ENCODE results near the gene EIF3L. TPM values are rescaled to one million over a fixed set of nuclear protein-coding genes. Genes with fewer than 3 reads are reported as not detected.

EIF3L gene
- total RNA-seq, 6 donors from 2014 or later, result 130 to 418 (median 248) TPM

GRCh38 chr22:37930952-37931440 is 81.8 kb downstream of the EIF3L start:
- 51 to 56% methylated on average over 2 of the region's 2 CpGs for WGBS, 2 donors
- ATAC-seq (ENCODE audit: low FRiP score in 2 of 2) (no peak), DNase-seq (peak in 1 of 2 donors; percentile 29)
- H3K9me3 ChIP-seq, result no peaks in the 10 kb centered on the region
- H3K4me1 ChIP-seq, result peaks cover 30 to 54% (median 46%) of the 10 kb centered on the region in 4 donors
- peak overlapping the region in 3 of 4 donors; percentile 24 to 52 (median 52) for H3K27ac ChIP-seq
- no peak for TF ChIP-seq CTCF (IDR thresholded peaks at IDR 0.05)
- no peak for TF ChIP-seq EP300 (IDR thresholded peaks at IDR 0.05)
- TF ChIP-seq POLR2A (IDR thresholded peaks at IDR 0.05), result no peak
- no peak for TF ChIP-seq POLR2AphosphoS5 (IDR thresholded peaks at IDR 0.05)
- peaks cover 0 to 68% (median 37%) of the 10 kb centered on the region in 4 donors for H3K36me3 ChIP-seq
- H3K27me3 ChIP-seq, result no peaks in the 10 kb centered on the region
- H3K4me3 ChIP-seq, result no peak overlapping the region

- peak in 1 of 2 donors; percentile 35 for ATAC-seq (ENCODE audit: low FRiP score in 2 of 2)
- H3K27ac ChIP-seq, result peak overlapping the region in 3 of 4 donors; percentile 45 to 80 (median 55)
- peaks cover 30 to 54% (median 46%) of the 10 kb centered on the region in 4 donors for H3K4me1 ChIP-seq
- TF ChIP-seq CTCF (IDR thresholded peaks at IDR 0.05), result no peak
- TF ChIP-seq POLR2AphosphoS5 (IDR thresholded peaks at IDR 0.05), result peak; percentile 42 to 70
- TF ChIP-seq POLR2A (IDR thresholded peaks at IDR 0.05), result no peak
- TF ChIP-seq EP300 (IDR thresholded peaks at IDR 0.05), result peak in 1 of 4 donors; percentile 90
- 73 to 81% methylated on average over 6 of the region's 6 CpGs for WGBS, 2 donors
- no peaks in the 10 kb centered on the region for H3K9me3 ChIP-seq
- no peaks in the 10 kb centered on the region for H3K27me3 ChIP-seq
- no peak overlapping the region for H3K4me3 ChIP-seq
- H3K36me3 ChIP-seq, result peaks cover 0 to 66% (median 28%) of the 10 kb centered on the region in 4 donors
- peak in 1 of 2 donors; percentile 68 for DNase-seq
These were observed 82.7 kb downstream of the EIF3L start for GRCh38 chr22:37931893-37932389.

GRCh38 chr22:37932401-37932800 is 83.2 kb downstream of the EIF3L start:
- peaks cover 30 to 54% (median 46%) of the 10 kb centered on the region in 4 donors for H3K4me1 ChIP-seq
- DNase-seq (peak in 1 of 2 donors; percentile 70), ATAC-seq (ENCODE audit: low FRiP score in 2 of 2) (peak in 1 of 2 donors; percentile 0)
- H3K27me3 ChIP-seq, result no peaks in the 10 kb centered on the region
- H3K27ac ChIP-seq, result peak overlapping the region in 3 of 4 donors; percentile 45 to 80 (median 55)
- TF ChIP-seq POLR2AphosphoS5 (IDR thresholded peaks at IDR 0.05) (no peak), POLR2A (IDR thresholded peaks at IDR 0.05) (no peak), EP300 (IDR thresholded peaks at IDR 0.05) (no peak), CTCF (IDR thresholded peaks at IDR 0.05) (no peak)
- no peaks in the 10 kb centered on the region for H3K9me3 ChIP-seq
- no peak overlapping the region for H3K4me3 ChIP-seq
- 59 to 90% methylated on average over 7 of the region's 10 CpGs for WGBS, 2 donors
- peaks cover 0 to 66% (median 25%) of the 10 kb centered on the region in 4 donors for H3K36me3 ChIP-seq

- no peaks in the 10 kb centered on the region for H3K27me3 ChIP-seq
- peak overlapping the region; percentile 45 to 80 (median 64) for H3K27ac ChIP-seq
- WGBS, 2 donors, result 63 to 67% methylated on average over 9 to 15 of the region's 21 CpGs
- H3K36me3 ChIP-seq, result peaks cover 0 to 66% (median 25%) of the 10 kb centered on the region in 4 donors
- TF ChIP-seq CTCF (IDR thresholded peaks at IDR 0.05) (no peak), EP300 (IDR thresholded peaks at IDR 0.05) (no peak), POLR2A (IDR thresholded peaks at IDR 0.05) (no peak), POLR2AphosphoS5 (IDR thresholded peaks at IDR 0.05) (no peak)
- no peaks in the 10 kb centered on the region for H3K9me3 ChIP-seq
- DNase-seq (peak in 1 of 2 donors; percentile 89), ATAC-seq (ENCODE audit: low FRiP score in 2 of 2) (peak; percentile 2 to 5)
- peaks cover 30 to 54% (median 46%) of the 10 kb centered on the region in 4 donors for H3K4me1 ChIP-seq
- no peak overlapping the region for H3K4me3 ChIP-seq
These were observed 83.8 kb downstream of the EIF3L start for GRCh38 chr22:37932821-37933578.
